Measurements from ENCODE around the gene RBM14.
"Not testable (repeated sequence)": the region's sequence is repeated elsewhere in the genome, so short reads cannot be mapped to it uniquely, and the experiment has no call there.

RBM14 gene

GRCh38 chr11:66637557-66638176 lies 21.2 kb downstream of the RBM14 start:
- no peak for DNase-seq

- DNase-seq: peak; percentile 96
These were observed 22.0 kb downstream of the RBM14 start, which contains the start of gene RBM4 for GRCh38 chr11:66638177-66639065. RBM4 (plus strand) TSS chr11:66638703; CDS start chr11:66639712, 1,009 bp downstream.

- no peak for DNase-seq
These were observed 22.8 kb downstream of the RBM14 start for GRCh38 chr11:66639066-66639813.

- DNase-seq: not testable (repeated sequence)
These were observed 23.4 kb downstream of the RBM14 start for GRCh38 chr11:66639814-66640340.

- no peak for DNase-seq
These were observed 25.4 kb downstream of the RBM14 start for GRCh38 chr11:66641834-66642233.

GRCh38 chr11:66643745-66644437 lies 27.5 kb downstream of the RBM14 start:
- DNase-seq: no peak

- no peak for DNase-seq
These were observed 30.4 kb downstream of the RBM14 start for GRCh38 chr11:66646828-66647227.

GRCh38 chr11:66649903-66650302 lies 33.5 kb downstream of the RBM14 start:
- DNase-seq: no peak

- DNase-seq: no peak
These were observed 34.6 kb downstream of the RBM14 start for GRCh38 chr11:66651016-66651415.

- no peak for DNase-seq
These were observed 36.2 kb downstream of the RBM14 start for GRCh38 chr11:66652651-66653050.

GRCh38 chr11:66653123-66653522 lies 36.7 kb downstream of the RBM14 start:
- no peak for DNase-seq

- DNase-seq: no peak
These were observed 43.3 kb downstream of the RBM14 start for GRCh38 chr11:66659763-66660162.

- no peak for DNase-seq
These were observed 47.4 kb downstream of the RBM14 start for GRCh38 chr11:66663741-66664296.

- no peak for DNase-seq
These were observed 48.9 kb downstream of the RBM14 start for GRCh38 chr11:66665369-66665768.

GRCh38 chr11:66670816-66671215 lies 54.4 kb downstream of the RBM14 start:
- no peak for DNase-seq

- no peak for DNase-seq
These were observed 58.7 kb downstream of the RBM14 start for GRCh38 chr11:66674964-66675602.

- no peak for DNase-seq
These were observed 60.0 kb downstream of the RBM14 start for GRCh38 chr11:66676282-66676919.

All from SIG-M5 (cell line).